Measurements from ENCODE around the gene SLC9A5. TPM values are rescaled to one million over a fixed set of nuclear protein-coding genes. Genes with fewer than 3 reads are reported as not detected.

SLC9A5 gene
- total RNA-seq, 1 donor = 1.4 TPM

DNA sequence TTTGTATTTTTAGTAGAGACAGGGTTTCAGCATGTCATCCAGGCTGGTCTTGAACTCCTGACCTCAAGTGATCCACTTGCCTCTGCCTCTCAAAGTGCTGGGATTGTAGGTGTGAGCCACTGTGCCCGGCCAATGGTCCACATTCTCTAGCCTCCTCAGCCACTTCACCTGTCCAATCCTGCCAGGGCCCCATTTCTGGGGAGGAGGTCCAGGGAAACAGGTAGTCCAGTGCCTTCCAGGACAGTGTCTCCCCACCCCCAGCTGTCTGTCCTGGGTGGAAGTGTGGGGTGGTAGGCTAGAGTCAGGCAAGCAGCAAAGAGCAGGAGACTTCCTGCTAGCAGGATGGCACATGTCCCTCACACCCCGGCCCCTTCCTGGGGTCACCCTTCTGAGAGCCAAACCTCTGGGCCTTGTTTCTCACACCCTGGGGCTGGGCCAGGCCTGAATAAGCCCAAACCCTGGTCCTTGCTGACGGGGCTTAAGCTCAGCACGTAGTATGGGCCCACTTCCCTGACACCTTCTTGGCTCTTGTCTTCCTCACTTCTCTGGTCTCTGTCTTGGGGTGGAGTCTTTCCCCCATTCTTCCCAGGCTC lies 6.5 kb upstream of the SLC9A5 start:
- TF ChIP-seq CTCF (IDR thresholded peaks at IDR 0.05; ENCODE audit: insufficient read depth, low read length) = no peak
- DNase-seq (ENCODE audit: low read depth) = no peak
- no peak overlapping the region for H3K4me3 ChIP-seq (ENCODE audit: low read depth, low read length)

DNA sequence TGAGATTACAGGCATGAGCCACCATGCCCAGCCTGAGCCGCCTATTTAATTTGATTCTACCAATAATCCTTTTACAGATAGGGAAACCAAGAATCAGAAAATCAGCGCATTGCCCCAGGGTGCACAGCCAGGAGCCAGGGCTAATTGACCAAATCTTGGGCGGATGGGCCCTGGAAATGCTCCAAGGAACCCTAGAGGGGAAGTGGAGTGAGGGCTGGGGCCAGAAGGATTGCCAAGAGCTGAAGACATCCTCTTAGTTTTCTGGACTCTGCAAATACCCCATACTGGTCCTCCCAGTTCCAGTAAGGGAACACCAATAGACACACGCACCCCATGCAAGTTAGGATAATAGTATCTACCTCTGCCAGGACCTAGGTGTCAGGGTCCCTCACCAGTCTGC lies 5.3 kb upstream of the SLC9A5 start:
- no peak for TF ChIP-seq CTCF (IDR thresholded peaks at IDR 0.05; ENCODE audit: insufficient read depth, low read length)
- no peak overlapping the region for H3K4me3 ChIP-seq (ENCODE audit: low read depth, low read length)
- DNase-seq (ENCODE audit: low read depth) = no peak

DNA sequence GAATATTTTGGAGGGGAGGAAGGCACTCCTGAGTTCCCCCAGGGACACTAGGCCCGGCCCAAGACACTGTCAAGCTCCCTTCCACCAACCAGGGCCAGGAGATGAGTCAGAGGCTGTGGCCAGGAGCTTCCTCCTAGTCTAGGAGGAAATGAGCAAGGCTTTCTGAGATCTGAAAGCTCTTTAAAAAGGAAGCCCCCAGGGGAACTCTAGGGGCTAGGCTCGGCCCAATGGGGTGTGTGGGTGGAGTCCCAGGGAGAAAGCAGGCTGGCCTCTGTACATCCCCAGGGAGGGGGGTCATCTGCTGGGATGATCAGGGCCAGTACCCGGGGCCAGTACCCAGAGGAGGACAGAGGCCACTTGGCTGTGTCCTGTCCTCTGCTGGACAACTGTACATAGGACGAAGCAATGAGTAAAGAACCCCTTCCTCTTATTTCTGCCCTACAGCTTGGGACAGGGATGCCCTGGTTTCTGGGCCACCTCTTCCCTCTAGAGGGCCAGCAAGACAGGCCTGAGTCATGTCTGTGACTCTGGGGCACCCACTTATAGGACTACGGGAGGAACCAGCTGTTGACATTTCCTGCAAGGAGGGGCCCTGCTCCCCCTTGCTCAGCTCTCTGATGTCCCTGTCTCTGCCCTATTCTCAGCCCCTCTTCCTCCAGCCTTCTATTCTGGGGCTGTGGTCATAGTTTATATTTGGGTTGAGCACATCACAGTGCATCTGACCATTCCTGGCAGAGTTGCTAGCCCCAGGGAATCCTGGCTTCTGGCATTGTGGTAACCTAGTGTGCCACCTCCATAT lies 4.2 kb upstream of the SLC9A5 start:
- DNase-seq (ENCODE audit: low read depth) = peak; percentile 86
- no peak for TF ChIP-seq CTCF (IDR thresholded peaks at IDR 0.05; ENCODE audit: insufficient read depth, low read length)
- no peak overlapping the region for H3K4me3 ChIP-seq (ENCODE audit: low read depth, low read length)

GRCh38 chr16:67245186-67245585 lies 3.6 kb upstream of the SLC9A5 start:
- DNase-seq (ENCODE audit: low read depth) = no peak
- peak overlapping the region; percentile 83 for H3K4me3 ChIP-seq (ENCODE audit: low read depth, low read length)
- TF ChIP-seq CTCF (IDR thresholded peaks at IDR 0.05; ENCODE audit: insufficient read depth, low read length) = no peak

DNA sequence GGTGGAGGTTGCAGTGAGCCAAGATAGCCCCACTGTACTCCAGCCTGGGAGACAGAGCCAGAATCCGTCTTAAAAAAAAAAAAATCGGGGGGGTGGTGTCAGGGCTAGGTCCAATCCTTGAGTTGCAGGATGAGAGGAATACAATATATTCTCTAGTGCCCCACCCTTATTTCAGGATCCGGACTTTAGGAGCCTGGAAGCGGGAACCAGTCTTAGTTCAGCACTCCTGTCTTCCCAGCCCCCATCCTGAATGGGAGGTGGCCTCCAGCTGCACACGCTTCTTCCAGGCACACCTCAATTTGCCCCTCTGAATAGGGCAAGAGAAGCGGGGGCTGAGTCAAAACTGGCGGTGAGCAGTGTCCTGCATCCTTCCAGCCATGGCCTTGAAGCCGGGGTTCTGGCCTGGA lies 3.1 kb upstream of the SLC9A5 start:
- peak overlapping the region; percentile 83 for H3K4me3 ChIP-seq (ENCODE audit: low read depth, low read length)
- TF ChIP-seq CTCF (IDR thresholded peaks at IDR 0.05; ENCODE audit: insufficient read depth, low read length) = no peak
- DNase-seq (ENCODE audit: low read depth) = no peak

DNA sequence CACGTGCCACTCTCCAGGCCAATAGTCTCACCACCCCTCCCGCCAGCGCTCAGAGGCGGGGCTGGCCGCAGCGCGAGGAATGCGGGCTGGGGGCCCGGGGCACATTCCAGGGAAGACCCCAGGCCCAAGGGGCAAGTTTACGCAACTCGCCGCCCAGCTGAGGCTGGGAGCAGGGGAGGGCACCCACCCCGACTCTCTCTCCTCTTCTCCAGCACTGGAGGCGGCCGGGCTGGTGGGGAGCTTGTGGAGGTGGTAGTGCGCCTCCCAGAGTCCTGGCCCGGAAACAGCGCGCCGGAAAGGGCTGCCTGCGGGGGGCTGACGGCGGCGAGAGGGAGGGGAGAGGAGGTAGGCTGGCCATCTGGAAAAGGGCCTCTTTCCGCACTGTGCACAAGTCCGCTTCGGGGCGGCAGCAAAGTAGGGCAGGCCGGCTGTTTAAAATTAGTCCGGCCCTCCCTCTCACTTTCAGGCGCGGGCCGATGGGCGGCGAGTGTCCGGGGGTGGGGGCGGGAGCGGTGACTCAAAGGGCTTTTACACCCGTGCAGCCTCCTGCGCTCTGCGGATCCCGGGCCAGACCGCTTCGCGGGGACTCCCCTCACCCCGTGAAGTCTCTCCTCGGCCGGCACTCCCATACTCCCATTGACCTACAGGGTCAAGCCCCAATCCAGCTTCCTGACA lies 2.6 kb upstream of the SLC9A5 start:
- DNase-seq (ENCODE audit: low read depth) = peak; percentile 77
- H3K4me3 ChIP-seq (ENCODE audit: low read depth, low read length) = peak overlapping the region; percentile 83
- TF ChIP-seq CTCF (IDR thresholded peaks at IDR 0.05; ENCODE audit: insufficient read depth, low read length) = peak; percentile 41

Measured in fibroblast of the aortic adventitia (primary cell).